NCI-H774 (cell line): ENCODE results near the gene PHC2.

ENCODE experiments used
- DNase-seq: peaks from one replicate; lab custom pipeline; 2025; lab: John Stamatoyannopoulos, UW

Gene PHC2

DNA sequence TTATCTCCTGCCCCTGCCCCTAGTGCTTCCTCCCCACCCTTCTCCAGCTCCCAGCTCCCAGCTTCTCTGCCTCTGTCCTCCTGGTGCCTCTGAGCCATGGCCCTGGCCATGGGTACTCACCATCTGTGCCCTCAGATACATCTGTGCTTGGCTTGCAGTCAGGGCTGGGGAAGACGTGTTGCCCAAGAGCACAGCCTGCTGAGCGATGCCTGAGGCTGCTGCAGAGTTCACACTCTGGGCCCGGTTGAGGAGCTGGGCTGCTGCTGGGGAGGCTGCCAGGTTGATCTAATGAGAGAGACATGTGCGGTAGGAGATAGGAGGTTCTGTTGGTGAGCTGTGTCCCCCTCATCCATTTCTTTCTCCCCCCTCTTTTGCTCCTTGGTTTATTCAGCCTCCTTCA is 60.6 kb downstream of the PHC2 start:
- DNase-seq, result no peak

DNA sequence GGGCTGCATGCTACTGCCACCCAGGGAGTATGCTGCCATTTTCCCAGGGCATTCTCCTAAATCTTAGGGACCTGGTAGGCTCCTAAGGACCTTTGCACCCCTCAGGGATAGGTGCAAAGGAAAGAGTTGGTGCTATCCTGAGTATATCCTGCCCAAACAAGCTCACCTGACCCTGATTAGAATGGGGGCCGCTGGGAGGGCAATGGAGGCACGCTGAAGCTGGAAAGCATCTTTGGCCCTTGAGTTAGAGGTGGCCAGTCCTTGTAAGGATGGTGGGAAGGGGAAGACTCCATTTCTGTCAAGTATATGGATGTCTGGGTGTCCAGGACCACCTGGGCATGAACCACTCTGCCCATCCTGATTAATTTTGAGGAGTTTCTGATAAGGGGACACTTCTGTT is 61.1 kb downstream of the PHC2 start:
- DNase-seq, result no peak

DNA sequence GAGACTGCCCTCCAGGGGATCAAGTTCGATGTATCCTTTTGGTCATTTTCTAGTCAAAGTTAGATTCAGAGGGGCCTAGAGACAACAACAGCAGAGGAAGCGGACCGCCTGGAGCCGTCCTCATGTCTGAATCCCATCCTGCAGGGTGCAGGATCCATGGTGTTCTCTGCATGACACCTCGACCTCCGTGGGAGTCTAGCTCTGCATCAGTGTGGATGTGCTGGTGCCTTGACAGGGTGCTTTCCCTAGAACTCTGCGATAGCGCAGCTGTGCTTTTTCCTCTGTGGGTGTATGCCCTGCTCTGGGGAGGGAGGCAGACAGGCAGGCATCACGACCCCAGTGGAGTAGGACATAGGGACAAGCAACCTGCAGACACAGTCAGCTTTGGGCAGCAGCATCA is 61.8 kb downstream of the PHC2 start:
- DNase-seq, result no peak

DNA sequence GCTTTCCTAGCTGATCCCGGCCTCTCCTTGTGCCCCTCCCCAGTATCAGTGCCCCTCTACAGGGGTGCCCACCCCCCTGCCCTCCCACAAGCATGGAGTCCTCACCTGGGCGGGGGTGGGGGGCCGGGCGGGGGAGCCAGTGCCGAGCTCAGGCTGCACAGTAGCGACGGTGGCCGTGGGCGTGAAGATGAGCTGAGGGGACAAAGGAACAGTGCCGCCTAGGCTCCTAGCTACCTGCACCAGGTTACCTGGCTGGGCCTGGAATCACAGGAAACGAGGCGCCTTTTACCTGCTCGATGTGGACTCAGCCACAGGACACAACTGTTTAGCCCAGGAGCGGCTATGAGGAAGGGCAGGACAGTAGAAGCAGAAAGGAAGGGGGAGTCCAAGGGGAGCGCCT is 62.5 kb downstream of the PHC2 start:
- DNase-seq, result no peak

DNA sequence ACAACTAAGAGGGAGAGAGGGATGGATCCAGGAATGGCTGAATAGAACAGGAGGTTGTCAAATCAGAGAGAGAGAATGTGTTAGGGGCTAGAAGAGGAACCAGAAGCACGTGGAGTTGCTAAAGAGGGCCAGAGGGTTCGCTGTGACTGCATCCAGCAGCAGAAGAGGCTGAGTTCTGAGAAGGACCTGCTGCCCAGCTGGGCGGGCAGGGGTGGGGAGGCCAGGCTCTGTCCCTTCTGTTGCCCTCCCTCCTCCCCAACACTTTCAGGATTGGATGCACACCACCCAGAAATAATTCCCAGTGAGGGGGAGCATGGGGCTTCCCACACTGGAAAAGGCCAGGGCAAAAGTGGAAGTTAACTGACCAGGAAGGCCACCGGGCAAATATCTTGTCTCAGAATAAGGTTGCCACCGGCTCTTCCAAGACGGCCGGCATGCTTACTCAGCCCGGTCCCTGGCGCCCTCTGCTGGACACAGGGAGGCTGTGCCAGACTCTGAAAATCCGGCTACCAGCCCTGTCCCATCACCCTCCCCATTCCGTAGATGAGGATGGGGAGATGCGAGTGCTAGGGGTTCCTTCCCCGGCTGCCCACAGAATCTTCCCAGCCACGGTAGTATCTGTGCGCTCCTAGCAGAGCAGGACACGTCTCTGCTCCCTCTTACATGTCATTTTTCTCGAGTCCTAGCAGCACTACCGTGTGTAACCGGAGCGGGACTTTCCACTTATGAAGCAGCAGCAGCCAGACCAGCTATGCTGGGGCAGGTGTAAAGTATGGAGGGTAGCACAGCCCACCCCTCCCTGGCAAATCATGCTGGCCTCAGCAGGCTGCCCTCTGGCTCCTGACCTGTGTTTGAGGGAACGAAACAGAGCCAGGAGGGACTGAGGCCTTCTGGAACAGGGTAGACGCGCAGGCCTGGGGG is 63.1 kb downstream of the PHC2 start:
- DNase-seq, result peak; percentile 81

DNA sequence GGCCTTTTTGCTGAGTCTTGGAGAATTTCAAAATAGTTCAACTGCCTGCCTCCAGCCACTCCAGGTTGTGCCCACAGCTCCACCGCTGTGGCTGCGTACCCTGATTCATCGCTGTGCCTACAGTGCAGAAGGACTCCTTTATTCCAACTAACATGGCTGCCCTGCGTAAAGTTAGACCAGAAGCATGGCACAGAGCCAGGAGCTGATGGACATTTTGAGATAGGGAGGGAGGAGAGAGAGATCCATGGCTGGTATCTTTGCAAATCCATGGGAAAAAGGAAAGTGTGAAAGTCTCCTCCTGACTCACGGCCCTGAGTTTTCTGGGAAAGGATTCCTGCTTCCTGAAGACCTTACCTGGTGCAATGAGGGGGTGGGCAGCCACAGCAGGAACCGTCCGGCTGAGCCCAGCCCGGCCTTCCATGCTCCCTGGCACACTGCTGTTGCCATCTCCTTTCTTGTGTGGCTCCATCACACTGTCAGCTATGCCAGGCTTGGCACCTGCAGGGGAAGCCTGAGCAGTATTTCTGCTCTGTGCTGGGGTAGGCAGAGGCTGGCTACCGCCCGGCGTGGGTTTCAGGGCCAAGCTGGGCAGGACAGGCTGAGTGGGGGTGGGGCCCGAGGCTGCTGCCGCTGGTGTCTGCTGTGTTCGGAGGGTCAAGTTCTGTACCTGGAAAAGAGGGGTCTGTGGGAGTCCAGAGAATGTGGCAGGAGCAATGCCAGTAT is 64.0 kb downstream of the PHC2 start:
- no peak for DNase-seq

DNA sequence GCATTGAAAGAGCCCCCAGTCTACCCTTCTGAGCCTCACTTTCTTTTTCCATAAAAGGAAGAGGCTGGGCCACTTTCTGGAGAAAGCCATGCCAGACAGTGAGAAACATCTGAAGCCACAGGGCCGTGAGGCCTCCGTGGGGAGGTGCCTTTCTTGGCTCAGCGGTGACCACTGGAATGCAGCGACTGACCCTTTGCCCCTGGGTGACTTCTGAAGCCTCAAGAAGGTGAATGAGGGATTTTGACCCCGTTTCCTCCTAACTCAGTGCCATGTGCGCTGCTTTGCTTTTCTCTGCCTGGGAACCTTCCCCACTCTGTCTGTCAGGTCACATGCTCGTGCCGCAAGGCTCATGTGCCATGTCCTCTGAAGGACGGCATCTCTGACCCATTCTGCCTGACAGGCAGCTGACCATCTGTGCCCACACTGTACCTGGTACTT is 65.3 kb downstream of the PHC2 start:
- no peak for DNase-seq

DNA sequence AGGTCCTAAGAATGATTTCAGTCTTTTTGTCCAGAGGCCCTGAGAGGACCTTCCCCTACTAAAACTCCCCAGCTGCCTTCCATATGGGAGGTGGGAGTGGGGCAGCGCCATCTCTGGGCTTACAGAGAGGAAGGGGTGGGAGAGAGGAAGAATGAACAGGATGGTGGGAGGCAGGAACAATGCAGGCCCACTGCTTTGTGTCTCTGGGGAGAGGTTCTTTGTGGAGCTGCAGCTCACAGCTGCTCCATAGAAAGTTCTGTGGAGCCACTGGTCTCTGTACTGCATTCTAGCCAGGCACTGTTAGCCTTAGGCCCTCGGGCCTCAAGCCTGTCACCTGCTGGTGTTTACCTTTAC is 66.4 kb downstream of the PHC2 start:
- peak; percentile 82 for DNase-seq

DNA sequence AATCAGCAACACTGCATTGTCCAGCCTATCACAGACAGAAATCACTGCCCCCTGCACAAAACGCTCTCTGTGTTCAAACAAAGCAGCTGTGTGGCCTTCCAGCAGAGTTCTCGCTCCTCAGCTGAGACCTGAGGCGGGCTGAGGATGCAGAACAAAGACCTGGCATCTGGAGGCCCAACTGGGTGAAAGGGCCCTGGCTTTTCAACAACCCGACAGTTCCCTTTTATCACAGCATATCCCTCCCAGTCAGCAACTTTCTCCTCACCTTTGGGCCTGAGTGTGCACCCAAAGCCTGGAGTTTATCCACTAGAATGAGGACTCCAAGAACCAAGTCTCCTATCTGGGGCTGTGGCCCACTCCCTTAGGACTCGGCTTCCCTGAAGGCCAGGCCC is 67.4 kb downstream of the PHC2 start:
- no peak for DNase-seq

DNA sequence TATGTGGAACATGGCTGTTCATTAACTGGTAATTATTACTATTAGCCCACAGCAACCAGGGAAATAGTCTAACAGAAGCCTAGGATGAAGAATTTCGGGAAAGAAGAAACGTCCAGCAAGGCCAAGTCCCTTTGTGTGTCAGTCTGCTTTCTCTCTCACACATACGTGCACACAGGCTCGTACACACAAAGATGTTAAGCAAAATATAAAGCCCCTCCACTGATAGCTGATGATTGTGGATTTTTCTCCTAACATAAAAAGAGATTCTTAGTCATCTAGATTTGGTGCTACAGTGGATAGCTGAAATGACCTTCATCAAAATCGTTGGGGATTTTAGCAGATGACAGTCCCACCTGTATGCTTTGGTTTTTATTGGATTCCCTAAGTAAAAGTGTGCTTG is 67.9 kb downstream of the PHC2 start:
- no peak for DNase-seq

DNA sequence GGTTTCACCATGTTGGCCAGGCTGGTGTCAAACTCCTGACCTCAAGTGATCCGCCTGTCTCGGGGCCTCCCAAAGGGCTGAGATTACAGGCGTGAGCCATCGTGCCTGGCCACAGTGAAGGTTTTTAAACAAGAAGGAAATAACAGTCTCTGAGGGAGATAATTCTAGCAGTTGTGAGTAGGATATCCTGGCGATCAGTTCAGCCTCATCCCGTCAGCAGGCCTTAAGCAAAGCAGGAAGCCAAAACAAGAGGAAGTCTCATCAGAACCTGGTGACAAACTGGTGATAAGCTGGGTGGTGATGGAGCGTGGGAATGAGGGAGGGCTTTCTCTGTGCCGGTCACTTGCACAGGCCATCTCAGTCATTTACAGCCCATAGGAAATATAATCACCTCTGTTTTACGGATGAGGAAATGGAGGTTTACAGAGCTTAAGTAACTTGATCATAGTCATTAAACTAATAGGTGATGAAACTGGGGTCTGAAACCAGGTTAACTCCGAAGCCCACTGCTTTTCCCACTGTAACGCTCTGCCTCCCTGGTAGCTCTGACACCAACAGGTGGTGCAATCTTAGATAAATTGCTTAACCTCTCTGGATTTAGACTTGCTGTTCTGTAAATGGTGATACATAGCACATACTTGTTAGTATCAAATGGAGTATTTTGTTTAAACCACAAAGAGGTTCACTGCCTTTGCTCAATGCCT is 69.2 kb downstream of the PHC2 start:
- DNase-seq, result no peak

DNA sequence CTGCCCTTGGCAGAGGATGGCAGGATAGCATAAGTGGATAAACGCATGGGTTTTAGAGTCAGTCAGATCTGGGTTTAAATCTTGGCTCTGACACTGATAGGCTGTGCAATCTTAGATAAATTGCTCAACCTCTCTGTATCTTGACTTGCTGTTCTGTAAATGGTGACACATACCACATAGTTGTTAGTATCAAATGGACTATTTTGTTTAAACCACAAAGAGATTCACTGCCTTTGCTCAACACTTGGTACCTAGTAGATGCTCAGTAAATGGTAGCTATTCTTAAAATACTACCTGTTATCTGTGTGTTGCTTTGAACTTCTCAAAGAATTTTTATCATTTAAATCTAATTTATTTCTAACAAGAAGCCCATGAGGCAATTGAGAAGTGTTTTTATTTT is 70.5 kb downstream of the PHC2 start:
- DNase-seq, result no peak

DNA sequence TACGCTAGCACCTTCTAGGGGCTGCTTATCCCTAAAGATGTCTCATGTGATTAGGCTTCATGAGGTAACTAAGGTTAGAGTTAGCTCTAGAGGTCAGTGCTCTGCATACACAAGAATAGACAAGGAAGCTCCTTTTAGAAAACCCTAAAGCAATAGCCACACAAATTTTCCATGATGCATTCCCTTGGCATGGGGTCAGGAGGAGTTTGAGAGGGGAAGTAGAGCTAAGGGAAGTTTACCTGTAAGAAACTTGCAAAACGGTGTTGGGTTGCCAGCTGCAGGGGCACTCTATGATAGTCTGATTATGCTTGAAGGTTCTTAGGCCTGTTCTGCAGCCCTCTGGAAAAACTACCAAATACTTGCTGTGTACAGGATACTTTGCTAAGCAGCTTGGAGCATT is 71.0 kb downstream of the PHC2 start:
- DNase-seq, result no peak

DNA sequence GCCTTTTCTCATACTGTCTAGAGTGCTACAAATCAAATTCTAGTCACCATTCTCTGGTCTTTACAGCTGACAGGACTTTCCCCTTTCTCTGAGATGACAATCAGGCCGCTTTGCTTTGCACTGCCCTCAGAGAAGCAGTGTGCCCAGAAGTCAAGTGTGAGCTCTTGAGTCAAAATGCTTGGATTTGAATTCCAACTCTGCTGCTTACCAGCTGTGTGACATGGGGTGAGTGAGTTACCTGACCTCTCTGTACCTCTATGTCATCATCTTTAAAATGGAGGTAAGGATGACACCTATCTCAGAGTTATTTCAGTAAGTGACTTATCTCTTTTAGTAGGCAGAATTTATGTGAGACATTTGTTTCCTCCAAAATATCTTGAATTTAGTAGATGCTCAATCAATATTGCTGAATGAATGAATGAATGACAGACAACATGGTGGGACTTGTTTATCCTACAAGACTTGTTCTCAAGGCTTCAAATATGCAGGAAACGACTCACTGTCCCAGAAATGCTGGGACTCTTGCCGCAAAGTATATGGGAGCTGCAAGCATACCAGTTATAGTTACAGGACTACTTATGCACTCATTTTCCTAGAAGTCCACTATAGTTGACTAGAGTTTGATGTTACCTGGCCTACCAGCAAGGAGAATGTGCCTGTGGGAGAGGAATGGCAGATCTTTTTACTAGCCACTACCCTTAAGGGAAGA is 71.9 kb downstream of the PHC2 start:
- no peak for DNase-seq

DNA sequence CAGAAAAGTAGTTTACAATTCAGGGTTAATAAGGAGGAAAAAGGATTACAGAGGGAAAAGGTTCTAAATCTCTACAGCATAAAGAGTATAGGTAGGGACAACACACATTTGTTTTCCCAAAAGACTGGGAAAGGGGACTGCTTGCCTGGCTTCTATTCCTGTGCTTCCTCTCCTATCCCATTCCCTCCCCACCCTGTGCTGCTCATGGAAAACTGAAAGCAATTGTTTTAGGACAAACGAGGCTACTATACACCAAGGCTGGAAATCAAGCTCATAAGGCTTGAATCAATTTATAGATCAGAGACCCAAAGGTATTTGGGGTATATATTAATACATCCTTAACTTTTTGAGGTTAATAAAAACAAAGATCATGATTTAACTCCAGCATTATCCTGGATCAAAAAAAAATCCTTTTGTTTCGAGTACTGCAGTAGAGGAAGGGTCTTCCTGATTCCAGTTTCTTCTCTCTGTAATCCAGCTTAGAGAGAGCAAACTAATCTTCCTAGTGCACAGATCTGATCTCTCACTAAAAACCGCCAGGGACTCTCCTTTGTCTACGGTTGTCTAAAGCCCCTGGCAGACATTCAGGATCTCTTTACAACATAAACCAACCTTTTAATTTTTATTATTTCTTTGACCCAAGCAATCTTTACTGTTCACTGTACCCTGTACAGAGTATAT is 72.6 kb downstream of the PHC2 start:
- no peak for DNase-seq

DNA sequence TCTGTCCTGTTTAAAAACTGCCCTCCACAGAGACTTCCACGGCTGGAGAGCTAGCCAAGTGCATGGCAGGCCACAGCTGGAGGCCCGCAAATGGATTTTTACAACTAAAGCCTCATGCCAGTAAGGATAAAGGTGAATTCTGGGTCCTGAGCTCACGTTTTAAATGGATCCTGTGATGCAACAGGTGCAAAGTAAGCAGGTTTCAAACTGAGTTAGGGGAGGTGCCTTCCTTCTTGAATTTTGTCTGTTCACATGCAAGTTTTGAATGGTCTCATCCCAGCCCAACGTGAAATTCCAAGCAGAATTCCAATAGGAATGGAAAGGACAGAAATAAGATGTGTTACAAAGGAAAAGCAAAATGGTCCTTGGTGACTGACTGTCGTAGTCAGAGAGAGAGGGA is 73.8 kb downstream of the PHC2 start:
- DNase-seq, result no peak

DNA sequence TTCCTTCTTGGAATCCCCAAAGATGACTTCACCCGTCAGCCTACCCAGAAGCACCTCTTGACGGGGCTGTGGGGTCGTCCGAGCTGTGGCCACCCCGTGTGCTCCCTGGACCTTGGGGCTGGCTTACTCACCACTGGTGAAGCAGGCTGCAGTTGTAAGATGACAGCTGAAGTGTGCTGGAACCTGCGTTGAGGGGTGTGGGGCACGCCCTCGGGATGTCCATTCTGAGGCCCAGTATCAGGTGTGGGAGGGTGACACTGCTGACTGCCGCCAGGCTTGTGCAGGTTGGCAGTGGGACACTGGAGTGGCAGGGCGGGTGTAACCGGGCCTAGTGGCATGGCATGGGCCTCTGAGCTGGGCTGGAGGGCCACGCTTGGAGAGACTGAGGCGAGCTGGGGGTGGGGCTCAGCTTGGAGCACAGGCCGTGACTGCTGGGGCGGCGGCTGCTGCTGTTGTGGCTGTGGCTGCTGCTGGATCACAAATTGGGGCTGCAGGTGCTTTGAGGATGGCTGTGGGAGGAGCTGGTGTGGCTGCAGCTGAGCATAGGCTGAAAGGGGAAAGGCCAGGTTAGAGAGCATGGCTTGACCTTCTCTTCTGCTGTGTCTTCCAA is 76.1 kb downstream of the PHC2 start:
- no peak for DNase-seq

DNA sequence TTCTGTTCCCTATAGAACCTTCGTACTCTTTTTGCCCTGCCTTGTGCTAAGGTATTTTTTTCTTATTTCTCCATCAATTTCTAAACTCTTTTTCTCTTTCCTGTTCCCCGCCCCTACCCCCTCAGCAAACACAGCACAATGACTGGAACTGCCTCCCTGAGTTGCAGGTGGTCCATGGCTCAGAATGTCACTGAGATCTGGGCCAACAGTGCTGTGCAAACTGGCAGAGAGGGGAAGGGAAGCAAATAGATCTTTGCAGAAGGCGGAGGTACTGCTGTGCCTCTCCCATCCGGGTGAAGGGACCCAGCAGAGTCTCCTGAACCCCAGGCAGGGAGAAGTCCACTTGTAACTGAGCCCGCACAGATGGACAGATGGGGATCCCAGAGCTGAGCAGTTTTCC is 77.4 kb downstream of the PHC2 start:
- DNase-seq, result no peak

DNA sequence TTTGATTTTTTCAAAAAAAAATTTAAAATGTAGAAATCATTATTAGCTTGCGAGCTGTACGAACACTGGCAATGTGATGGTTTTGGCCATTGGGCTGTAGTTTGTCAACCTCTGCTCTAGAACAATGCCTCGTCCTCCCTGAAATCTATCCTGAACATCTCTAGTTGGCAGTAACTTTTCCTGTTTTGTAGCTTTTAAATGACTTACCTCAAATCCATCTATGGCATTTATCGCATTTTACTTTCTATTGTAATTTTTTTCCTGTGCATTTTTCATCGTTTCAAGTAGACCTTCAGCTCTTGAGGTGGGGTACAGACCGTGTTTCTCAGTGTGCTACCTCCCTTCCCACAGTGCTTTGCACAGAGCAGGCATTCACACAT is 79.6 kb downstream of the PHC2 start:
- no peak for DNase-seq

DNA sequence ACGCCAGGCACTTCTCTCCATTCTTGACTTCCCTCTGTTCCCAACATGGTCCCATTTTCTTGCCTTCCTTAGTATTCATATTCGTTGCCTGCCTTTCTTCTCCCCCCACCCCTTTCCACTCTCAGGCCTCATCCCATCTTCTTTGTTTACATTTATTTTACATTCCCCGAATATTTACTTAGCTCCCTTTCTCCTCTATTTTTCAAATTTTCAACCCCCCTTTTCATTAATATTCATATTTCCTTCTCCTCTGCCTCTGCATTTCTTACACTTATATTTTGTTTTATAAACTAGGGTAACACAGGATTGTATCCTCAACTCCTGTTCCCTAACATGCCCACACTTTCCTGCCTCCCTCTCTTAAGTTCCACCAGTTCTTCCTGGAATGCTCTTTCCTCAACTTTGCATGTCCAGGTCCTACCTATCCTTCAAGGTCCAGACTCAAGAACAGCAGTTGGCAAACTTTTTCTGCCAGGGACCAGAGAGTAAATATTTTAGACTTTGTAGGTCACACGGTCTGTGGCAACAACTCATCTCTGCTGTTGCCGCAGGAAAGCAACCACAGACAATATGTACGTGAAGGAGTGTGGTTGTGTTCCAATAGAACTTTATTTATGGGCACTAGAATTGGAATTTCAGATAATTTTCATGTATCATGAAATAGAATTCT is 80.1 kb downstream of the PHC2 start:
- DNase-seq, result no peak
